Ovary (tissue), 3 donors: Measurements from ENCODE around the gene DOCK10.

Experiments used
- POLR2A ChIP-seq: fragments of 450-650 bp; IDR thresholded peaks from one replicate; pipeline ENCODE4 v1.6.1; 2017; ENCODE audit warnings: antibody characterized with exemption, mild to moderate bottlenecking, moderate library complexity
- TF ChIP-seq, protein P1 (sequence below), 3 donors: fragments of 450-650 bp in 2 of 3; fragments of 200-600 bp in 1 of 3; IDR thresholded peaks; one replicate each; pipeline versions ENCODE4 v1.5.1 to v1.8.0; 2016 to 2022; ENCODE audit warnings: antibody characterized with exemption in 3 of 3, mild to moderate bottlenecking in 1 of 3
- donor health status: DM: no; HTN: no; CAD: no.

DNA sequence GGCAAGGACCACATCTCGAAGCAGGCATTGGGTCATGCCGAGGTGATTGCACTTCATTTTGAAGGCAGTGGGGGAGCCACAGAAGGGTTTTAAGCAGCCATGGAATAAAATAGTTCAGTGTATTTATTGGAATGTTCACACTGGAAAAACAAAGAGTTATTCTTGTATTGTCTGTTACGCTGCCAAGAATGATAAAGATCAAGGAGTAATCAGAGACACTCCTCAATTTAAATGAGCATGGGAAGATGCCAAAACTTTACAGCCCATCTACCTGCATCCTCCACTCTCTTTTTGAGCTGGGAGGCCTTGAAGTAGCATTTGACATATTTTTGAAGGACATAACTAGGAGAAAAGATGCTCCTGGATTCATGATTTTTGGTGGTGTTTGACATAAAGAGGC is 112.8 kb downstream of the DOCK10 start:
- no peak for TF ChIP-seq POLR2A
- TF ChIP-seq, protein P1, sequence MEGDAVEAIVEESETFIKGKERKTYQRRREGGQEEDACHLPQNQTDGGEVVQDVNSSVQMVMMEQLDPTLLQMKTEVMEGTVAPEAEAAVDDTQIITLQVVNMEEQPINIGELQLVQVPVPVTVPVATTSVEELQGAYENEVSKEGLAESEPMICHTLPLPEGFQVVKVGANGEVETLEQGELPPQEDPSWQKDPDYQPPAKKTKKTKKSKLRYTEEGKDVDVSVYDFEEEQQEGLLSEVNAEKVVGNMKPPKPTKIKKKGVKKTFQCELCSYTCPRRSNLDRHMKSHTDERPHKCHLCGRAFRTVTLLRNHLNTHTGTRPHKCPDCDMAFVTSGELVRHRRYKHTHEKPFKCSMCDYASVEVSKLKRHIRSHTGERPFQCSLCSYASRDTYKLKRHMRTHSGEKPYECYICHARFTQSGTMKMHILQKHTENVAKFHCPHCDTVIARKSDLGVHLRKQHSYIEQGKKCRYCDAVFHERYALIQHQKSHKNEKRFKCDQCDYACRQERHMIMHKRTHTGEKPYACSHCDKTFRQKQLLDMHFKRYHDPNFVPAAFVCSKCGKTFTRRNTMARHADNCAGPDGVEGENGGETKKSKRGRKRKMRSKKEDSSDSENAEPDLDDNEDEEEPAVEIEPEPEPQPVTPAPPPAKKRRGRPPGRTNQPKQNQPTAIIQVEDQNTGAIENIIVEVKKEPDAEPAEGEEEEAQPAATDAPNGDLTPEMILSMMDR (IDR thresholded peaks at IDR 0.05) = no peak
